Lower leg skin (tissue), 3 donors: ENCODE results near the gene PCED1B.

ENCODE experiments used
- POLR2A ChIP-seq, 2 donors: fragments of 450-650 bp; IDR thresholded peaks; one replicate each; pipeline ENCODE4 v1.6.1; 2016 to 2017; ENCODE audit warnings: antibody characterized with exemption in 2 of 2, mild to moderate bottlenecking in 1 of 2, moderate library complexity in 1 of 2
- TF ChIP-seq, protein P1 (sequence below), 3 donors: fragments of 450-650 bp; IDR thresholded peaks; one replicate each; pipeline ENCODE4 v1.5.1; 2016; ENCODE audit warnings: antibody characterized with exemption in 3 of 3, mild to moderate bottlenecking in 3 of 3, moderate library complexity in 2 of 3

DNA sequence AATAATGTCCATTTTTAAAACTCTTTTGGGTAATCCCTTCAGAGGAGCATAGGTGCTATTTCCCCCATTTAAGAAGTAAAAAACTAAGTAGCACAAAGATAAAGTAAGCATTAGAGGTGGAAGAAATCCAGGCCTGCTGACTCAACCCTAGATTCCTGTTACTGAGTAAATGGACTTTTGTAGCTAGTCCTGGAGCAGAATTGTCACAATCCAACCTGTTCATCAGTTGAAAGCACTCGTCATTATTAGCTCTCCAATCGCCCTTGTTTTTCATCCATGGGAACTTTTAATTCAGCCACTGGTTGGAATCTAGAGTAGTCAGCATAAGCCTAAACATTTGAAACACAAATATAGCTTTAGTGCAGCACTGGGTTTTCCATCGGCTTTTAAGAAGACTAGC is 139.8 kb downstream of the PCED1B start:
- TF ChIP-seq, protein P1, sequence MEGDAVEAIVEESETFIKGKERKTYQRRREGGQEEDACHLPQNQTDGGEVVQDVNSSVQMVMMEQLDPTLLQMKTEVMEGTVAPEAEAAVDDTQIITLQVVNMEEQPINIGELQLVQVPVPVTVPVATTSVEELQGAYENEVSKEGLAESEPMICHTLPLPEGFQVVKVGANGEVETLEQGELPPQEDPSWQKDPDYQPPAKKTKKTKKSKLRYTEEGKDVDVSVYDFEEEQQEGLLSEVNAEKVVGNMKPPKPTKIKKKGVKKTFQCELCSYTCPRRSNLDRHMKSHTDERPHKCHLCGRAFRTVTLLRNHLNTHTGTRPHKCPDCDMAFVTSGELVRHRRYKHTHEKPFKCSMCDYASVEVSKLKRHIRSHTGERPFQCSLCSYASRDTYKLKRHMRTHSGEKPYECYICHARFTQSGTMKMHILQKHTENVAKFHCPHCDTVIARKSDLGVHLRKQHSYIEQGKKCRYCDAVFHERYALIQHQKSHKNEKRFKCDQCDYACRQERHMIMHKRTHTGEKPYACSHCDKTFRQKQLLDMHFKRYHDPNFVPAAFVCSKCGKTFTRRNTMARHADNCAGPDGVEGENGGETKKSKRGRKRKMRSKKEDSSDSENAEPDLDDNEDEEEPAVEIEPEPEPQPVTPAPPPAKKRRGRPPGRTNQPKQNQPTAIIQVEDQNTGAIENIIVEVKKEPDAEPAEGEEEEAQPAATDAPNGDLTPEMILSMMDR (IDR thresholded peaks at IDR 0.05) = no peak
- no peak for TF ChIP-seq POLR2A (IDR thresholded peaks at IDR 0.05)
